ENCODE measurements around the gene IVL.

IVL gene

GRCh38 chr1:152946651-152947256, 38.4 kb downstream of the IVL start, which contains the start of gene SPRR5:
Gene SPRR5, plus strand, starts transcription at chr1:152947206. Its CDS starts 1,349 bp downstream, at chr1:152948555.
- no peaks in the 10 kb centered on the region for H3K27me3 ChIP-seq (ENCODE audit: low read length)
- no peaks in the 10 kb centered on the region for H3K36me3 ChIP-seq (ENCODE audit: low read length)
- no peaks in the 10 kb centered on the region for H3F3A ChIP-seq (ENCODE audit: insufficient read depth)
- H3K9me2 ChIP-seq (replicated peaks; ENCODE audit: insufficient read depth, low read length): no peaks in the 10 kb centered on the region
- H3K9me3 ChIP-seq (ENCODE audit: insufficient read depth, low read length): no peaks in the 10 kb centered on the region
- H3K79me2 ChIP-seq (ENCODE audit: insufficient read depth, low read length): no peaks in the 10 kb centered on the region
- no peak within 1 kb of the TSS for H3K4me2 ChIP-seq (ENCODE audit: low read depth, low read length, poor library complexity, severe bottlenecking)
- no peak within 1 kb of the TSS for H2AFZ ChIP-seq (ENCODE audit: low read depth, low read length, severe bottlenecking)
- H4K20me1 ChIP-seq (ENCODE audit: low read depth, low read length): no peaks in the 10 kb centered on the region
- H3K27ac ChIP-seq (ENCODE audit: low read depth, low read length): no peak within 1 kb of the TSS
- H3K4me3 ChIP-seq (ENCODE audit: insufficient read depth, low read length, poor library complexity, severe bottlenecking): no peak within 1 kb of the TSS
- TF ChIP-seq EZH2phosphoT487 (conservative IDR thresholded peaks at IDR 0.05; ENCODE audit: low read length) (no peak), CTCF (IDR thresholded peaks at IDR 0.05; ENCODE audit: insufficient read depth, low read length, poor library complexity, severe bottlenecking) (no peak)
- no peak within 1 kb of the TSS for H3K9ac ChIP-seq (ENCODE audit: low read length)

GRCh38 chr1:152951711-152952110, 43.4 kb downstream of the IVL start:
- Histone ChIP-seq H3K27me3 (ENCODE audit: low read length) (no peaks in the 10 kb centered on the region), H3K9me2 (replicated peaks; ENCODE audit: insufficient read depth, low read length) (no peaks in the 10 kb centered on the region), H3K36me3 (ENCODE audit: low read length) (no peaks in the 10 kb centered on the region), H4K20me1 (ENCODE audit: low read depth, low read length) (no peaks in the 10 kb centered on the region), H3K4me3 (ENCODE audit: insufficient read depth, low read length, poor library complexity, severe bottlenecking) (no peak overlapping the region), H3K9ac (ENCODE audit: low read length) (no peak overlapping the region), H3F3A (ENCODE audit: insufficient read depth) (no peaks in the 10 kb centered on the region), H3K79me2 (ENCODE audit: insufficient read depth, low read length) (no peaks in the 10 kb centered on the region), H3K27ac (ENCODE audit: low read depth, low read length) (no peak overlapping the region), H3K4me2 (ENCODE audit: low read depth, low read length, poor library complexity, severe bottlenecking) (no peak overlapping the region), H3K9me3 (ENCODE audit: insufficient read depth, low read length) (no peaks in the 10 kb centered on the region), H2AFZ (ENCODE audit: low read depth, low read length, severe bottlenecking) (no peak overlapping the region)
- no peak for TF ChIP-seq EZH2phosphoT487 (conservative IDR thresholded peaks at IDR 0.05; ENCODE audit: low read length)
- no peak for TF ChIP-seq CTCF (IDR thresholded peaks at IDR 0.05; ENCODE audit: insufficient read depth, low read length, poor library complexity, severe bottlenecking)

- Histone ChIP-seq H3K9me2 (replicated peaks; ENCODE audit: insufficient read depth, low read length) (no peaks in the 10 kb centered on the region), H3F3A (ENCODE audit: insufficient read depth) (no peaks in the 10 kb centered on the region), H3K36me3 (ENCODE audit: low read length) (no peaks in the 10 kb centered on the region), H3K79me2 (ENCODE audit: insufficient read depth, low read length) (no peaks in the 10 kb centered on the region), H3K4me3 (ENCODE audit: insufficient read depth, low read length, poor library complexity, severe bottlenecking) (no peak overlapping the region), H3K27me3 (ENCODE audit: low read length) (no peaks in the 10 kb centered on the region), H3K9me3 (ENCODE audit: insufficient read depth, low read length) (no peaks in the 10 kb centered on the region), H4K20me1 (ENCODE audit: low read depth, low read length) (no peaks in the 10 kb centered on the region), H3K4me2 (ENCODE audit: low read depth, low read length, poor library complexity, severe bottlenecking) (no peak overlapping the region), H3K27ac (ENCODE audit: low read depth, low read length) (no peak overlapping the region), H2AFZ (ENCODE audit: low read depth, low read length, severe bottlenecking) (no peak overlapping the region), H3K9ac (ENCODE audit: low read length) (no peak overlapping the region)
- TF ChIP-seq CTCF (IDR thresholded peaks at IDR 0.05; ENCODE audit: insufficient read depth, low read length, poor library complexity, severe bottlenecking) (no peak), EZH2phosphoT487 (conservative IDR thresholded peaks at IDR 0.05; ENCODE audit: low read length) (no peak)
These were observed 45.4 kb downstream of the IVL start for GRCh38 chr1:152953761-152954160.

All from SU-DHL-6 (cell line).